ENCODE data around the gene GBX1. TPM values are rescaled to one million over a fixed set of nuclear protein-coding genes. Genes with fewer than 3 reads are reported as not detected.

The GBX1 gene
- total RNA-seq, 1 donor from 2014 or later = 2.1 TPM

GRCh38 chr7:151123822-151124464 lies 43.6 kb downstream of the GBX1 start:
- H3K27me3 Mint-ChIP-seq = peaks cover 3% of the 10 kb centered on the region
- H3K36me3 Mint-ChIP-seq (ENCODE audit: insufficient read depth) = peaks cover 23% of the 10 kb centered on the region
- no peaks in the 10 kb centered on the region for H3K9me3 Mint-ChIP-seq (ENCODE audit: low read depth)

GRCh38 chr7:151123158-151123821 lies 44.2 kb downstream of the GBX1 start:
- peaks cover 3% of the 10 kb centered on the region for H3K27me3 Mint-ChIP-seq
- peaks cover 24% of the 10 kb centered on the region for H3K36me3 Mint-ChIP-seq (ENCODE audit: insufficient read depth)
- no peaks in the 10 kb centered on the region for H3K9me3 Mint-ChIP-seq (ENCODE audit: low read depth)
- no peak overlapping the region for H3K4me3 Mint-ChIP-seq (ENCODE audit: low read depth)
- TF ChIP-seq CTCF (IDR thresholded peaks at IDR 0.05; ENCODE audit: unreplicated experiment) = no peak
- no peak for DNase-seq (ENCODE audit: low spot score, unreplicated experiment)
- peaks cover 7% of the 10 kb centered on the region for H3K4me1 Mint-ChIP-seq (ENCODE audit: low read depth)
- H3K27ac Mint-ChIP-seq = no peak overlapping the region

More at GRCh38 chr7:151123822-151124464, 43.6 kb downstream of the GBX1 start:
- peaks cover 7% of the 10 kb centered on the region for H3K4me1 Mint-ChIP-seq (ENCODE audit: low read depth)
- peak overlapping the region; percentile 11 for H3K4me3 Mint-ChIP-seq (ENCODE audit: low read depth)
- no peak overlapping the region for H3K27ac Mint-ChIP-seq
- DNase-seq (ENCODE audit: low spot score, unreplicated experiment) = peak; percentile 82
- TF ChIP-seq CTCF (IDR thresholded peaks at IDR 0.05; ENCODE audit: unreplicated experiment) = peak; percentile 98

GRCh38 chr7:151122796-151123157 lies 44.7 kb downstream of the GBX1 start:
- no peak overlapping the region for H3K27ac Mint-ChIP-seq
- DNase-seq (ENCODE audit: low spot score, unreplicated experiment) = no peak
- no peaks in the 10 kb centered on the region for H3K9me3 Mint-ChIP-seq (ENCODE audit: low read depth)
- H3K36me3 Mint-ChIP-seq (ENCODE audit: insufficient read depth) = peaks cover 24% of the 10 kb centered on the region
- no peak overlapping the region for H3K4me3 Mint-ChIP-seq (ENCODE audit: low read depth)
- no peak for TF ChIP-seq CTCF (IDR thresholded peaks at IDR 0.05; ENCODE audit: unreplicated experiment)
- peaks cover 3% of the 10 kb centered on the region for H3K27me3 Mint-ChIP-seq
- peaks cover 7% of the 10 kb centered on the region for H3K4me1 Mint-ChIP-seq (ENCODE audit: low read depth)

- DNase-seq (ENCODE audit: low spot score, unreplicated experiment) = no peak
- H3K4me1 Mint-ChIP-seq (ENCODE audit: low read depth) = peaks cover 7% of the 10 kb centered on the region
- H3K9me3 Mint-ChIP-seq (ENCODE audit: low read depth) = no peaks in the 10 kb centered on the region
- TF ChIP-seq CTCF (IDR thresholded peaks at IDR 0.05; ENCODE audit: unreplicated experiment) = peak; percentile 16
- no peak overlapping the region for H3K27ac Mint-ChIP-seq
- H3K36me3 Mint-ChIP-seq (ENCODE audit: insufficient read depth) = peaks cover 24% of the 10 kb centered on the region
- H3K27me3 Mint-ChIP-seq = no peaks in the 10 kb centered on the region
- H3K4me3 Mint-ChIP-seq (ENCODE audit: low read depth) = no peak overlapping the region
Observed at GRCh38 chr7:151122276-151122675, 45.2 kb downstream of the GBX1 start.

GRCh38 chr7:151121380-151122170 lies 45.9 kb downstream of the GBX1 start:
- Mint-ChIP-seq H3K4me3 (ENCODE audit: low read depth) (no peak overlapping the region), H3K27me3 (no peaks in the 10 kb centered on the region), H3K9me3 (ENCODE audit: low read depth) (no peaks in the 10 kb centered on the region), H3K27ac (no peak overlapping the region), H3K36me3 (ENCODE audit: insufficient read depth) (peaks cover 24% of the 10 kb centered on the region), H3K4me1 (ENCODE audit: low read depth) (peaks cover 7% of the 10 kb centered on the region)
- no peak for DNase-seq (ENCODE audit: low spot score, unreplicated experiment)
- TF ChIP-seq CTCF (IDR thresholded peaks at IDR 0.05; ENCODE audit: unreplicated experiment) = no peak

Data from progenitor cell of endocrine pancreas (in vitro differentiated cells).